ENCODE data around the gene FRY.

DNA sequence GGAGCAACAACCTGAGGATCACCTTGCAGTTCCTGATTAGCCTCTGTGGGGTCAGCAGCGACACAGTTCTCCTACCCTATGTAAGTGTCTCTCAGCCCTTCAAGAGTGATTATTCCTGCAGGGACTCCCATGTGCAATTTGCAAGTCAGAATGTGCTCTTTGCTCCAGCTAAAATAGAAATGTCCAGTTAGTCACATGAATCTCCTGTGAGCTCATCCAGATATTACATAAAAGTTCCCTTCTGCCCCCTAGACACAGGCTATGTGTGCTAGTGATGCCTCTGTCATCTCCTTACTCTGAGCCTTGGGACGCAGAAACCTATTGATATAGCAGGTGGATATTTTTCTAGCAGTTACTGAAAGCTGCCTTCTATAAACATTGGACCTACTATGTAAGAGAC is 178.1 kb downstream of the FRY start:
- TF ChIP-seq SIN3A (IDR thresholded peaks at IDR 0.05; ENCODE audit: borderline replicate concordance, insufficient read depth, low read length): no peak
- TF ChIP-seq TAF1 (IDR thresholded peaks at IDR 0.05; ENCODE audit: borderline replicate concordance, insufficient read depth, low read length): no peak
- TF ChIP-seq POLR2AphosphoS5 (IDR thresholded peaks at IDR 0.05; ENCODE audit: low read depth, low read length): no peak
- no peak for TF ChIP-seq REST (IDR thresholded peaks at IDR 0.05; ENCODE audit: insufficient read depth in 1 of 2, low read depth in 2 of 2, low read length in 2 of 2)
- TF ChIP-seq FOXP2 (optimal IDR thresholded peaks at IDR 0.05; ENCODE audit: borderline replicate concordance, extremely low read depth, extremely low read length, insufficient read depth): no peak
